HG02981 (cell line): Measurements from ENCODE around the gene TRIM62.

Experiments
- ATAC-seq: cut with Tn5 transposase; IDR thresholded peaks from one replicate; pipeline ENCODE4 v1.9.1; 2021; ENCODE audit warnings: mild to moderate bottlenecking, moderate library complexity; ENCODE audit not compliant: unreplicated experiment

TRIM62 gene

DNA sequence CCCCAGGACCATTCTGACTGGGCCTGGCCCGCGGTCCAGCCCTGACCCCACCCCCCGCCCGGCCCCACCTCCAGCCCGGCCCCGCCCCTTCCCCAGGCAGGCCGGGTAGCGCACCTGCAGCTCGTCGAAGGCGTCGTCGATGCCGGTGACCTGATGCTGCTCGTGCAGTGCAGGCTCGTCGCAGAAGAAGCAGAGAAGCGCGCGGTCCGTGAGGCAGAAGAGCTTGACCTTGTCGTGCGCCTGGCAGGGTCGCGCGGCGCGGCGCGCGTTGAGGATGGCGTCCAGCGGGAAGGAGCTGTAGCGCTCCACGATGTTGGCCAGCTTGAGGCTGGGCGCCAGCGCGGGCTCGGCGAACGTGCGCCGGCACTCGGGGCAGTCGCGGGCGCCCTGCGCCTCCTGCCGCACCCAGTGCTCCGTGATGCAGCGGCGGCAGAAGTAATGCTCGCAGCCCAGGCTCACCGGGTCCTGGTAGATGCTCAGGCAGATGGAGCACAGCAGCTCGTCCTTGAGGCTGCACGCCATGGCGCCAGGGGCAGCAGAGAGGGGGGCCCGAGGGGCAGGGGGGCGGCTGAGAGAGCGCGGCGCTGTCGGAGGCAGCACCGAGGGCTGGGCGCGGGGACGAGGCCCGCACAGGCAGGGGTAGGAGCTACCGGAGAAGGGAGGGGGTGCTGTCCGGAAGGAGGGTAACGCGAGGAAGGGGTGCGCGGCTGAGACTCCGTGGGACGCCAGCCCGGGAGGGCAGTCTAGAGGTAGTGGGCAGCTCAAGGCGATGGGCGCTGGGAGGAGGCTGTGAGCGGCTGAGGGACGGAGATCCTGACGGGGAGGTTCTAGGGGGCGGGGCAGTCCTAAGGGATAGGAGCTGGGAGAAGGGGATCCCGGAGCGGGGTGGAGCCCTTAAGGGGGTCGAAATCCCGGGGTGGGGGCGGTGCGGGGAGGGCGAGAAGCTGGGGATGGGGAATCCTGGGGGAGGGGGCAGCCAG is 642 bp downstream of the TRIM62 start:
- ATAC-seq: peak; percentile 75

DNA sequence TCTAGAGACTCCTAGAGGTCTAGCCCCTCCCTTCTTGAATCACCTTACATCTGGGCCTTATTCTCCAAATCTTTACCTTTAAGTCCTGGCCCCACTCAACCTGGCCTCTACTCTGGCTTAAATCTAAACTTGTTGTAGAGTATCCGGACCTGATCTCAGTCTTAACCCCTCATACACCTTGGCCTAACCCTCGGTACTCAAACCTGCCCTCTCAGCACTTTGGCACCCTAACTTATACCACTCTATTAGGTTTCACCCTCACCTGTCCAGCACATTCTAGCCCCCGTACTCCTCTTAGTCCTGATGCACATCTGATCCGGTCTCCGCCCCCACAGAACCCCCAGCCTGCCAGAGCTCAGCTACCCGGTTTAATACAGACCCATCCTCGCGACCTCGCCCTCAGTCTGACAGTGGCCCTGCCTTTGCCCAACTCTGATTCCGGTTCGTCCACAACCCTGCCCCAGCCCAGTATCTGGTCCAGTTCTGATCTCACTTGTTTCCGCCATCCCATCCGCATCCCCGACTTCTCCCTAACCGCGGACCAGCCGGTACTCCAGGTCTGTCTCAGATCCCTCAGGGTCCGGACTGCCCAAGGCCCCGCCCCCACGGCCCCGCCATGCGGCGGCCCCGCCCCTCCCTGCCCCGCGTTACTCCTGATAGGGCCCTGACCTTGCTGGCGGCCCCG is 1.5 kb downstream of the TRIM62 start:
- no peak for ATAC-seq

- no peak for ATAC-seq
These were observed 2.9 kb downstream of the TRIM62 start for GRCh38 chr1:33178836-33179439.

- no peak for ATAC-seq
These were observed 3.8 kb downstream of the TRIM62 start for GRCh38 chr1:33177996-33178540.

- ATAC-seq: no peak
These were observed 5.0 kb downstream of the TRIM62 start for GRCh38 chr1:33176887-33177286.

GRCh38 chr1:33176362-33176850 is 5.4 kb downstream of the TRIM62 start:
- no peak for ATAC-seq

- no peak for ATAC-seq
These were observed 6.0 kb downstream of the TRIM62 start for GRCh38 chr1:33175865-33176264.

DNA sequence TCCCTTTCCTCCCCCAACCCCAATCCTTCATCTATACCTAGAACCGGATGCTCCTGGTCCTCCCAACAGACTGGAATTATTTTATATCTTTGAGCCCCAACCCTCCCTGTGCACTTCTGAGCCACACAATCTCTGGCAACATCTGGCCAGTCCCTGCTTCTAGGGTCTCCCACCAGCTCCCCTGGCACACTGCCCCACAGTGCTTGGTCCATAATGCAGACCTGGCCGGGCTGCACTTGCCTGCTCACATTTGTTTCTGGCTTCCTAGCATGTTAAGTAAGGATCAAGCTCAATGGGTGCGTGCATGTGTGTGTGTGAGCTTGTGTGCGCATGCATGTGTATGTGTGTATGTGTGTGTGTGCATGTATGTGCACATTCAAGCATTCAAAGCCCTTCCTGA is 8.8 kb downstream of the TRIM62 start:
- no peak for ATAC-seq

GRCh38 chr1:33171977-33172813 is 9.6 kb downstream of the TRIM62 start:
- ATAC-seq: no peak

- no peak for ATAC-seq
These were observed 11.2 kb downstream of the TRIM62 start for GRCh38 chr1:33170351-33171274.

DNA sequence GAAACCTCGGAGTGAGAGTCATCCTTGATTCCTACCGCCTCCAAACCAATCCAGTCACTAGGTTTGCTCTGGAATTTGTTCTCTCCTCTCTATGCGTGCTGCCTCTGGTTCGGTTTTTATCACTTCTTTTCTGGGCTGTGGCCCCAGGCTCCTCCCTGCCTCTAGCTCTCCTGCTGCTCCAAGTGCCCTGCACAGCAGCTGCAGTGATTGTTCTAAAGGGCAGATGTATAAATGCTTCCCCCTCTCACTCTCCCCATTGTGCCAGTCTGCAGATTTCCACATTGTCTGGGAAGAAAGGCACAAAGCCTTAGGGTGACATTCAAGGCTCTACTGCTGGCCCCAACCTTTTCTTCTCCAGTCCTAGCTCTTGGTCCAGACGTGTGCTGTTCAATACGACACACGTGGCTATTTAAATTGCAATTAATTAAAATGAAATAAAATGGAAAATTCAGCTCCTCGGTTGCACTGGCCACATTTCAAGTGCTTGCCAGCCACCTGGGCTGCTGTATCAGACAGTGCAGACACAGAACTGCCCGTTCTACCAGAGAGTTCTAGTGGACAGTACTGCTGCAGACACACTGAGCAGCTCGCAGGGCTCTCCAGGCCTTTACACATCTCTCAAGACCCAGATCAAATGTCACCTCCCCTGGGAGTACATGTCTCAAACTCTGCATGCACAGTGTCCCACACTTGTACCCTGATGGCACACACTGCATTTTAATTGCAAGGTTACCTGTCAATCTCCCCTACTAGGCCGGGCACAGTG is 12.4 kb downstream of the TRIM62 start:
- ATAC-seq: no peak

DNA sequence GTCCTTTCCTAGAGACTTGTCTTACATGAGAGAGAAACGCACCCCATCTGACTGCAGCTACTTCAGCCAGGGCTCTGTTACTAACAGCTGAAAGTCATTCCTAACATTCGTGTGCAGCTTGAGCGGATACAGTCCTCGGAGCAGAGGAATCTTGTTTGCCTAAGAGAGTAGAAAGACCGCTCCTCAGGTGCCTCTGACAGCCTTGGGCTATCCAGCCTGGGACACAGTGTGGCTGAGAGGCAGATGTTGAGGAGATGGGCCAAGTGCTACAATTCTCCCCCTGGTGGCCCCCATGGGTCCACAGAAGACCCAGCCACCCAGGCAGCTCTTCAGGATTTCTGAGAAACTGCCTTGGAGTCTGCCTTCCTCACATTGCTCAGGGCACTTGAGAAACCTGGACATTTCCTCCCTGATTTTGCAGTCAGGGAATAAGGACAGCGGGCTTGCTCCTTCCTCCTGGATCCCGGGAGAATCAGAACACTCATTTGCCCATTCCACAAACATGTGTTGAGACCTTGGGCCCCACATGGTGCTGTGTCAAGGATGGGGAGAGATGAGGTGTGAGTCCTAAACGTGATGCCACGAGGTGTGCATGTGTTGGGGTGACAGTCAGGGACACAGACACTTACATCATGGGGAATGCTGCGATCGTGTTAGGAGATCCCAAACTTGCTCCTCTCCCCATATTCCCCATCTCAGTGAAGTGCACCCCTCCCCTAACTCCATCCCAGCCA is 13.1 kb downstream of the TRIM62 start:
- ATAC-seq: no peak

DNA sequence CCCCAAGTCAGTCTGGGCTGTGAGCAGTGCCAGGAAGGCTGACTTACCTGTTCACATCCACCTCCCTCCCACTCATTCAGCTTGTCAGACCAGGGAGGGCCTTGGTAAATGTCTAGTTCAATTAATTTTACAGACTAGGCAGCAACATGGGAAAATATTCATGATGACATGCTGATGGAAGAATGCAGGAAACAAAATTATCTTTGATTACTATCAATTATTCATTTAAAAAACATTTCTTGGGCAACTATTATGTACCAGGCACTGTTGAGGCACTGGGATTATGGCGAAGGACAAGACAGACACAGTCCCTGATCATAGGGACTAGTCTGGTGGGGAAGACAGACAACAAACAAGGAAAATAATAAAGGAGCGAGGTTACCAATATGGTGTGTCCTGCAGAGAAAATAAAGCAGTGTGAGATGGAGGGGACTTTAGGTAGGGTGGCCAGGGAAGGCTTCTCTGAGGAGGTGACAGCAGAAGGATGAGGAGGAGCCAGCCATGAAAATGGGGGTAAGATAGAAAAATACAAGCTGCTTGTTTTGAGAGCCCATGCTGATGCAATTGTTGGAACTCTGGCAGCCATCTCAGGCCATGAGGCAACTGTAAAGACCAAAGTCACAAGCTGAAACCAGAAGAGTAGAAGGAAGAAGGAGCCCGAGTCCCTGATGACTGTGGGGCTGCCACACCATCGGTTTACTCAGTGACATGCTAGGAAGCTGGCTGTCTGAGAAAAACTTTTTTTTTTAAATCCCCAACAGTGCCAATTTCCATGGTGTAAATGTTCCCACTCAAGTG is 14.0 kb downstream of the TRIM62 start:
- no peak for ATAC-seq

- no peak for ATAC-seq
These were observed 16.0 kb downstream of the TRIM62 start for GRCh38 chr1:33165809-33166208.

GRCh38 chr1:33165209-33165608 is 16.6 kb downstream of the TRIM62 start:
- ATAC-seq: no peak

- no peak for ATAC-seq
These were observed 18.0 kb downstream of the TRIM62 start for GRCh38 chr1:33163621-33164519.
